ENCODE data around the gene KIAA2012. TPM values are rescaled to one million over a fixed set of nuclear protein-coding genes. Genes with fewer than 3 reads are reported as not detected.
"Not testable (repeated sequence)": the region's sequence is repeated elsewhere in the genome, so short reads cannot be mapped to it uniquely, and the experiment has no call there.

KIAA2012 gene
- total RNA-seq, 2 experiments from 2014 or later, result not detected

GRCh38 chr2:202194418-202194817 is 121.4 kb downstream of the KIAA2012 start:
- Mint-ChIP-seq H3K9me3 (ENCODE audit: insufficient read depth) (no peaks in the 10 kb centered on the region), H3K4me1 (ENCODE audit: low read depth) (peaks cover 2% of the 10 kb centered on the region), H3K27ac (no peak overlapping the region), H3K36me3 (ENCODE audit: low read depth) (no peaks in the 10 kb centered on the region), H3K4me3 (no peak overlapping the region), H3K27me3 (ENCODE audit: low read depth) (peaks cover 15% of the 10 kb centered on the region)
- ChIA-PET CTCF (interaction anchor here (0.6 kb wide), 1 partner anchor 1582 kb away, joined by 3 read pairs; no protein-coding TSS in a partner anchor), POLR2A (no interaction called here)
- no peak for DNase-seq
- no peak for ATAC-seq

- ChIA-PET POLR2A (no interaction called here), CTCF (no interaction called here)
- H3K4me3 Mint-ChIP-seq, result no peak overlapping the region
Measured at GRCh38 chr2:202196727-202197126, 123.7 kb downstream of the KIAA2012 start.

GRCh38 chr2:202201220-202202160 is 128.4 kb downstream of the KIAA2012 start:
- Mint-ChIP-seq H3K27ac (no peak overlapping the region), H3K4me1 (ENCODE audit: low read depth) (peaks cover 2% of the 10 kb centered on the region), H3K27me3 (ENCODE audit: low read depth) (peaks cover 9% of the 10 kb centered on the region), H3K9me3 (ENCODE audit: insufficient read depth) (no peaks in the 10 kb centered on the region), H3K36me3 (ENCODE audit: low read depth) (peaks cover 9% of the 10 kb centered on the region), H3K4me3 (no peak overlapping the region)
- DNase-seq (no peak), ATAC-seq (no peak)
- POLR2A ChIA-PET, result no interaction called here
- CTCF ChIA-PET, result no interaction called here

More at GRCh38 chr2:202196727-202197126, 123.7 kb downstream of the KIAA2012 start:
- no peak overlapping the region for H3K27ac Mint-ChIP-seq
- no peak for ATAC-seq
- no peaks in the 10 kb centered on the region for H3K36me3 Mint-ChIP-seq (ENCODE audit: low read depth)
- H3K27me3 Mint-ChIP-seq (ENCODE audit: low read depth), result peaks cover 12% of the 10 kb centered on the region
- peaks cover 2% of the 10 kb centered on the region for H3K4me1 Mint-ChIP-seq (ENCODE audit: low read depth)
- no peaks in the 10 kb centered on the region for H3K9me3 Mint-ChIP-seq (ENCODE audit: insufficient read depth)
- DNase-seq, result no peak

- peaks cover 16% of the 10 kb centered on the region for H3K36me3 Mint-ChIP-seq (ENCODE audit: low read depth)
Measured at GRCh38 chr2:202203348-202203747, 130.3 kb downstream of the KIAA2012 start.

GRCh38 chr2:202204855-202205254 is 131.8 kb downstream of the KIAA2012 start:
- CTCF ChIA-PET, result interaction anchor here (0.8 kb wide), 1 partner anchor 26 kb away, joined by 3 read pairs; no protein-coding TSS in a partner anchor
- peaks cover 20% of the 10 kb centered on the region for H3K36me3 Mint-ChIP-seq (ENCODE audit: low read depth)
- H3K27ac Mint-ChIP-seq, result no peak overlapping the region
- no peaks in the 10 kb centered on the region for H3K9me3 Mint-ChIP-seq (ENCODE audit: insufficient read depth)
- no peak for ATAC-seq
- H3K4me1 Mint-ChIP-seq (ENCODE audit: low read depth), result no peaks in the 10 kb centered on the region
- no peak overlapping the region for H3K4me3 Mint-ChIP-seq
- DNase-seq, result no peak
- POLR2A ChIA-PET, result interaction anchor here (0.6 kb wide), 1 partner anchor 53 kb away, joined by 4 read pairs; no protein-coding TSS in a partner anchor
- H3K27me3 Mint-ChIP-seq (ENCODE audit: low read depth), result no peaks in the 10 kb centered on the region

More at GRCh38 chr2:202203348-202203747, 130.3 kb downstream of the KIAA2012 start:
- no peak for DNase-seq
- CTCF ChIA-PET, result no interaction called here
- Mint-ChIP-seq H3K4me3 (no peak overlapping the region), H3K9me3 (ENCODE audit: insufficient read depth) (no peaks in the 10 kb centered on the region), H3K27me3 (ENCODE audit: low read depth) (peaks cover 4% of the 10 kb centered on the region), H3K4me1 (ENCODE audit: low read depth) (no peaks in the 10 kb centered on the region), H3K27ac (no peak overlapping the region)
- POLR2A ChIA-PET, result no interaction called here
- ATAC-seq, result no peak

GRCh38 chr2:202208526-202208925 is 135.5 kb downstream of the KIAA2012 start:
- H3K4me1 Mint-ChIP-seq (ENCODE audit: low read depth), result no peaks in the 10 kb centered on the region
- no peak overlapping the region for H3K27ac Mint-ChIP-seq
- no peak for DNase-seq
- no peak overlapping the region for H3K4me3 Mint-ChIP-seq
- H3K27me3 Mint-ChIP-seq (ENCODE audit: low read depth), result no peaks in the 10 kb centered on the region
- CTCF ChIA-PET, result interaction anchor here (0.7 kb wide), 2 partner anchors 13 to 544 kb away, joined by 3 to 4 read pairs; no protein-coding TSS in a partner anchor
- H3K9me3 Mint-ChIP-seq (ENCODE audit: insufficient read depth), result no peaks in the 10 kb centered on the region
- peaks cover 28% of the 10 kb centered on the region for H3K36me3 Mint-ChIP-seq (ENCODE audit: low read depth)
- POLR2A ChIA-PET, result interaction anchor here (0.6 kb wide), 1 partner anchor 329 kb away, joined by 5 read pairs; no protein-coding TSS in a partner anchor
- ATAC-seq, result no peak

GRCh38 chr2:202215179-202215578 is 142.1 kb downstream of the KIAA2012 start:
- no peaks in the 10 kb centered on the region for H3K4me1 Mint-ChIP-seq (ENCODE audit: low read depth)
- no peak for ATAC-seq
- H3K36me3 Mint-ChIP-seq (ENCODE audit: low read depth), result peaks cover 33% of the 10 kb centered on the region
- H3K4me3 Mint-ChIP-seq, result no peak overlapping the region
- no peak for DNase-seq
- CTCF ChIA-PET, result no interaction called here
- H3K27ac Mint-ChIP-seq, result no peak overlapping the region
- no peaks in the 10 kb centered on the region for H3K9me3 Mint-ChIP-seq (ENCODE audit: insufficient read depth)
- POLR2A ChIA-PET, result no interaction called here
- H3K27me3 Mint-ChIP-seq (ENCODE audit: low read depth), result no peaks in the 10 kb centered on the region

- POLR2A ChIA-PET, result no interaction called here
- peaks cover 40% of the 10 kb centered on the region for H3K36me3 Mint-ChIP-seq (ENCODE audit: low read depth)
- no peak overlapping the region for H3K27ac Mint-ChIP-seq
Measured at GRCh38 chr2:202221873-202222272, 148.8 kb downstream of the KIAA2012 start.

GRCh38 chr2:202237787-202238233 is 164.8 kb downstream of the KIAA2012 start:
- H3K4me3 Mint-ChIP-seq, result peak overlapping the region; percentile 94
- POLR2A ChIA-PET, result interaction anchor here (1.1 to 2.9 kb wide), 4 partner anchors 27 to 32 kb away, joined by 3 to 30 read pairs (median 8); partner anchors contain the start of gene NOP58
- ATAC-seq, result peak; percentile 65
- H3K36me3 Mint-ChIP-seq (ENCODE audit: low read depth), result peaks cover 5% of the 10 kb centered on the region
- CTCF ChIA-PET, result interaction anchor here (0.7 kb wide), 2 partner anchors 41 to 481 kb away, joined by 3 read pairs; no protein-coding TSS in a partner anchor
- H3K27ac Mint-ChIP-seq, result peak overlapping the region; percentile 98
- H3K9me3 Mint-ChIP-seq (ENCODE audit: insufficient read depth), result no peaks in the 10 kb centered on the region
- DNase-seq, result peak; percentile 33
- peaks cover 32% of the 10 kb centered on the region for H3K4me1 Mint-ChIP-seq (ENCODE audit: low read depth)
- H3K27me3 Mint-ChIP-seq (ENCODE audit: low read depth), result peaks cover 2% of the 10 kb centered on the region

More at GRCh38 chr2:202221873-202222272, 148.8 kb downstream of the KIAA2012 start:
- CTCF ChIA-PET, result interaction anchor here (1.1 kb wide), 1 partner anchor 14 kb away, joined by 3 read pairs; no protein-coding TSS in a partner anchor
- DNase-seq (no peak), ATAC-seq (no peak)
- Mint-ChIP-seq H3K4me1 (ENCODE audit: low read depth) (peaks cover 2% of the 10 kb centered on the region), H3K27me3 (ENCODE audit: low read depth) (no peaks in the 10 kb centered on the region), H3K9me3 (ENCODE audit: insufficient read depth) (no peaks in the 10 kb centered on the region), H3K4me3 (no peak overlapping the region)

GRCh38 chr2:202238234-202239197 is 165.5 kb downstream of the KIAA2012 start, which contains the start of gene SUMO1:
SUMO1 (minus strand) TSS chr2:202238597; CDS start chr2:202238451, 146 bp downstream.
- peak within 1 kb of the TSS; percentile 98 for H3K27ac Mint-ChIP-seq
- H3K4me3 Mint-ChIP-seq, result peak within 1 kb of the TSS; percentile 94
- H3K9me3 Mint-ChIP-seq (ENCODE audit: insufficient read depth), result no peaks in the 10 kb centered on the region
- POLR2A ChIA-PET, result interaction anchor here (0.7 to 2.9 kb wide), 6 partner anchors 8 to 33 kb away, joined by 3 to 30 read pairs (median 4); partner anchors contain the start of gene NOP58
- DNase-seq, result peak; percentile 95
- peak; percentile 92 for ATAC-seq
- H3K36me3 Mint-ChIP-seq (ENCODE audit: low read depth), result peaks cover 5% of the 10 kb centered on the region
- CTCF ChIA-PET, result interaction anchor here (1.5 kb wide), 1 partner anchor 34 kb away, joined by 3 read pairs; no protein-coding TSS in a partner anchor
- H3K4me1 Mint-ChIP-seq (ENCODE audit: low read depth), result peaks cover 32% of the 10 kb centered on the region
- peaks cover 3% of the 10 kb centered on the region for H3K27me3 Mint-ChIP-seq (ENCODE audit: low read depth)

GRCh38 chr2:202247710-202248109 is 174.7 kb downstream of the KIAA2012 start:
- CTCF ChIA-PET, result interaction anchor here (1.2 kb wide), 1 partner anchor 17 kb away, joined by 3 read pairs; no protein-coding TSS in a partner anchor
- not testable (repeated sequence) for H3K36me3 Mint-ChIP-seq (ENCODE audit: low read depth); H3K9me3 Mint-ChIP-seq (ENCODE audit: insufficient read depth); H3K4me3 Mint-ChIP-seq; H3K27ac Mint-ChIP-seq; DNase-seq; ATAC-seq; H3K27me3 Mint-ChIP-seq (ENCODE audit: low read depth)
- POLR2A ChIA-PET, result interaction anchor here (1.1 kb wide), 1 partner anchor 9 kb away, joined by 4 read pairs; the partner anchor contains the start of gene SUMO1
- H3K4me1 Mint-ChIP-seq (ENCODE audit: low read depth), result peaks cover 13% of the 10 kb centered on the region

Measured in activated CD8-positive, alpha-beta T cell treated with anti-CD3 and anti-CD28 coated beads, Interleukin-2, amount 10 ng/mL, durations not matched to agents 7 days and 5 days (primary cell).